Immature natural killer cell (primary cell): ENCODE results near the gene RGS14. TPM values are rescaled to one million over a fixed set of nuclear protein-coding genes. Genes with fewer than 3 reads are reported as not detected.

Experiments used
- DNase-seq, 3 donors: peaks; one replicate each; pipeline ENCODE4 v3.0.0; 2022; ENCODE audit warnings: mixed read lengths in 1 of 3
- H3K27ac Mint-ChIP-seq, 6 donors: one replicate each; pipeline ENCODE4 v1.8.0; 2020; ENCODE audit warnings: mixed read lengths in 6 of 6, mild to moderate bottlenecking in 5 of 6, inconsistent platforms in 4 of 6, moderate library complexity in 3 of 6
- H3K27me3 Mint-ChIP-seq, 3 donors: one replicate each; pipeline ENCODE4 v1.8.0; 2020 to 2021; ENCODE audit warnings: low read depth in 3 of 3, mild to moderate bottlenecking in 3 of 3, mixed read lengths in 3 of 3, moderate library complexity in 3 of 3, inconsistent platforms in 1 of 3
- H3K36me3 Mint-ChIP-seq, 3 donors: one replicate each; pipeline ENCODE4 v1.8.0; 2020; ENCODE audit warnings: mixed read lengths in 3 of 3, inconsistent platforms in 2 of 3, mild to moderate bottlenecking in 2 of 3
- H3K4me1 Mint-ChIP-seq, 2 donors: one replicate each; pipeline ENCODE4 v1.8.0; 2020; ENCODE audit warnings: inconsistent platforms in 2 of 2, mild to moderate bottlenecking in 2 of 2, mixed read lengths in 2 of 2, moderate library complexity in 1 of 2
- H3K4me3 Mint-ChIP-seq, 5 donors: one replicate each; pipeline ENCODE4 v1.8.0; 2020; ENCODE audit warnings: mild to moderate bottlenecking in 5 of 5, mixed read lengths in 5 of 5, inconsistent platforms in 3 of 5, moderate library complexity in 3 of 5
- H3K9me3 Mint-ChIP-seq, 6 donors: one replicate each; pipeline ENCODE4 v1.8.0; 2020; ENCODE audit warnings: mild to moderate bottlenecking in 6 of 6, mixed read lengths in 6 of 6, inconsistent platforms in 4 of 6, moderate library complexity in 3 of 6
- polyA plus RNA-seq, 3 donors: library from polyadenylated mRNA; unstranded; fragments of 300-500 nt; fragmentation: Illumina TruSeq; gene quantifications; one replicate each; pipeline ENCODE4 v1.2.3, GENCODE V29; 2021

RGS14 gene
- 10 to 100 TPM; 27.1 to 64.5 (median 33.8) TPM for polyA plus RNA-seq

DNA sequence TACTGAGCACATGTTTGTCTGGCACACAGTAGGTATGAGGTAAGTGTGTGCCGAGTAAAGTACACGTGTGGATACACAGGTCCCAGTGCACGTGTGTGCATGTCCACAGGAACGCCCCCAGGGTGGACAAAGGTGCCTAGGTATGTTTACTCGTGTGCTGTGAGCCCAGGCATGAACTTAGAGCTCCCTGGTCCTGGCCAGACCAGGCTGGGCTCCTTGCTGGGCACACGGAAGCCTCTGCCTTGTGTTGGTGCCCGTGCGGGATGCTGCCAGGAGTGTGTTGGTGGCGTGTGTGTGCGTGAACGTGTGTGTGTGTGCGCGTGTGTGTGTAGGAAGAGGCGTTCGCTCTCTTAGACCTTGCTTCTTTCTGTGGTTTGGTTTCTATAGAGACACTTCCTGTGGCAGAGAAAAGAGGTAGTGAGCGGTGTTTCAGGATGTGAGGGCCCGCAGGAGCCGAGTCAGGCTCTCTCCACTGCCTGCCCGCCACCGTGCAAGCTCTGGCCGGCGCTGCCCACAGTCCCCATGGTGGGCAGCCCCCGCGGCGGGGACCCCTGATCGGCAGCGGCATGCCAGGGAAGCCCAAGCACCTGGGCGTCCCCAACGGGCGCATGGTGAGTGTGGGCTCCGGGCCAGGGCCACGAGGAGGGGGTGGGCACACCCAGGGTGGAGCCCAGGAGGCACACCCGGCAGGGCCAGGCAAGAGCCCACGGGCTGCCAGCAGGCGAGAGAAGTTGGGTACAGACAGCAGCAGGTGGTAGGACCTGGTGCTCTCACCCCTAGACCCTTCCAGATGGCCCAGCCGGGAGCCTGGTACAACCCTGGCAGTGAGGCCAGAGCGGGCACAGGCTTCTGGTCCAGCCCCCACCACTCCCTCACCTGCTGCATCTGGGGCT is at the start of gene RGS14:
Gene RGS14 (plus strand): TSS at position 466 of the 893 bp plus-strand sequence. CDS start 101 bp downstream, at position 567.
- Mint-ChIP-seq H3K36me3 (no peaks in the 10 kb centered on the region), H3K4me1 (peaks cover 69 to 76% of the 10 kb centered on the region in 2 donors), H3K9me3 (no peaks in the 10 kb centered on the region), H3K27me3 (peaks cover 4 to 16% (median 15%) of the 10 kb centered on the region in 3 donors), H3K27ac (peak within 1 kb of the TSS; percentile 83 to 97 (median 92)), H3K4me3 (peak within 1 kb of the TSS; percentile 79 to 91 (median 83))
- peak; percentile 85 to 86 (median 85) for DNase-seq

GRCh38 chr5:177308740-177309139 is 49.0 kb upstream of the RGS14 start:
- DNase-seq = no peak
- H3K9me3 Mint-ChIP-seq = no peaks in the 10 kb centered on the region
- peaks cover 5 to 20% (median 15%) of the 10 kb centered on the region in 3 donors for H3K27me3 Mint-ChIP-seq
- H3K27ac Mint-ChIP-seq = peak overlapping the region; percentile 73 to 91 (median 89)
- peaks cover 5 to 22% (median 16%) of the 10 kb centered on the region in 3 donors for H3K36me3 Mint-ChIP-seq
- H3K4me1 Mint-ChIP-seq = peaks cover 66 to 72% of the 10 kb centered on the region in 2 donors
- peak overlapping the region; percentile 66 to 79 (median 74) for H3K4me3 Mint-ChIP-seq

- peaks cover 5 to 21% (median 15%) of the 10 kb centered on the region in 3 donors for H3K36me3 Mint-ChIP-seq
- peak overlapping the region; percentile 66 to 79 (median 74) for H3K4me3 Mint-ChIP-seq
Observed at GRCh38 chr5:177309351-177310191, 48.2 kb upstream of the RGS14 start.

GRCh38 chr5:177310332-177310731 is 47.4 kb upstream of the RGS14 start:
- DNase-seq = no peak
- Mint-ChIP-seq H3K27ac (peak overlapping the region in 4 of 6 donors; percentile 87 to 90 (median 89)), H3K36me3 (peaks cover 3 to 15% (median 11%) of the 10 kb centered on the region in 3 donors), H3K27me3 (peaks cover 0 to 7% (median 6%) of the 10 kb centered on the region in 3 donors), H3K9me3 (no peaks in the 10 kb centered on the region), H3K4me3 (peak overlapping the region; percentile 74 to 92 (median 79)), H3K4me1 (peaks cover 50 to 57% of the 10 kb centered on the region in 2 donors)

More at GRCh38 chr5:177309351-177310191, 48.2 kb upstream of the RGS14 start:
- Mint-ChIP-seq H3K4me1 (peaks cover 57 to 64% of the 10 kb centered on the region in 2 donors), H3K9me3 (no peaks in the 10 kb centered on the region), H3K27ac (peak overlapping the region; percentile 73 to 91 (median 89)), H3K27me3 (peaks cover 0 to 12% (median 8%) of the 10 kb centered on the region in 3 donors)
- DNase-seq = peak; percentile 66 to 71 (median 70)

DNA sequence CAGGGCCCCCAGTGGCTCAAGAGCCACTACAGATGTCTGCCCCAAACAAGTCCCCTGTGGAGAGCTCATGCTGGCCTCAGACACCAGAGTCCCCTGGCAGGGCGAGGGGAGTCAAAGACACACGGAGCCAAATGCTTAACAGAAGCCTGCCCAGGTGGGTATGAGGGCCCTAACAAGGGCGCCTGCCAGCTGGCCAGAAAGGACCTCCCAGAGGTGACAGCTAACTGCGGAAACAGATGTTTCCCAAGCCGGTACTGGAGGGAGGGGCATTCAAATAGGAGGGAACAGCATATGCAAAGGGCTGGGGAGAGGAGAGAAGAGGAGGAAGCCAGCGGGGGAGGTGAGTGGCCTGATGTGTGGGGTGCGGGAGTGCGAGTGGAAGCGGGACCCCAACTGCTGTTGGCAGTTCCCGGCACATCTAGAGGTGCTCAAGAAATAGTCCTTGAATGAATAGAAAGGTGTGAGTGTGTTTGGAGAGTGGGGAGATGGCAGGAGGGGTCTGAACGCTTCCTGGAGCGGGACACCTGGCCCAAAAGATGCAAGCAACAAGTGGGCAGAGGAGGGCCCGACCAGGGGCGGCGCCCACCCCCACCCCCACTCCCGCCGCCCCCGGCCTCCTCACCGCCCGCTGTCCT is 46.9 kb upstream of the RGS14 start:
- DNase-seq = no peak
- Mint-ChIP-seq H3K4me1 (peaks cover 44 to 51% of the 10 kb centered on the region in 2 donors), H3K4me3 (peak overlapping the region; percentile 70 to 92 (median 83)), H3K36me3 (peaks cover 0 to 12% (median 10%) of the 10 kb centered on the region in 3 donors), H3K27me3 (peaks cover 0 to 7% (median 6%) of the 10 kb centered on the region in 3 donors), H3K27ac (peak overlapping the region; percentile 57 to 85 (median 73)), H3K9me3 (no peaks in the 10 kb centered on the region)

DNA sequence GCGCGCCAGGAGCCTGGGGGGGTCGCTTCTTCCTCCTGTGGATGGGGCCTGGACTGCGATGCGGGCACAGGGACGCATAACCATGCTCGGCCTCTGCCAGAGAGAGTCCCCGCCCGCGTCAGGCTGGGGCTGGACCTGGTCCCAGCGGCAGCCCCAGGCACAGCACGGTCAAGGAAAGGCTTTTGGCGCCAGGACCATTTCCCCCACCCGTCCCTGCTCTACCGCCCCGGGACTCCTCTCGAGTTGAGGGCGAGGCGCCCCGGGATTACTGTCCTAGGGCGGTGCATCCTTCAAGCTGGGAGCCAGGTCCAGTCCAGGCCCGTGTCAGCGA is 46.4 kb upstream of the RGS14 start:
- no peak for DNase-seq
- Mint-ChIP-seq H3K4me1 (peaks cover 39 to 46% of the 10 kb centered on the region in 2 donors), H3K4me3 (peak overlapping the region; percentile 21 to 75 (median 64)), H3K36me3 (peaks cover 0 to 11% (median 5%) of the 10 kb centered on the region in 3 donors), H3K27ac (peak overlapping the region in 1 of 6 donors; percentile 65), H3K9me3 (no peaks in the 10 kb centered on the region), H3K27me3 (peaks cover 0 to 7% (median 7%) of the 10 kb centered on the region in 3 donors)

DNA sequence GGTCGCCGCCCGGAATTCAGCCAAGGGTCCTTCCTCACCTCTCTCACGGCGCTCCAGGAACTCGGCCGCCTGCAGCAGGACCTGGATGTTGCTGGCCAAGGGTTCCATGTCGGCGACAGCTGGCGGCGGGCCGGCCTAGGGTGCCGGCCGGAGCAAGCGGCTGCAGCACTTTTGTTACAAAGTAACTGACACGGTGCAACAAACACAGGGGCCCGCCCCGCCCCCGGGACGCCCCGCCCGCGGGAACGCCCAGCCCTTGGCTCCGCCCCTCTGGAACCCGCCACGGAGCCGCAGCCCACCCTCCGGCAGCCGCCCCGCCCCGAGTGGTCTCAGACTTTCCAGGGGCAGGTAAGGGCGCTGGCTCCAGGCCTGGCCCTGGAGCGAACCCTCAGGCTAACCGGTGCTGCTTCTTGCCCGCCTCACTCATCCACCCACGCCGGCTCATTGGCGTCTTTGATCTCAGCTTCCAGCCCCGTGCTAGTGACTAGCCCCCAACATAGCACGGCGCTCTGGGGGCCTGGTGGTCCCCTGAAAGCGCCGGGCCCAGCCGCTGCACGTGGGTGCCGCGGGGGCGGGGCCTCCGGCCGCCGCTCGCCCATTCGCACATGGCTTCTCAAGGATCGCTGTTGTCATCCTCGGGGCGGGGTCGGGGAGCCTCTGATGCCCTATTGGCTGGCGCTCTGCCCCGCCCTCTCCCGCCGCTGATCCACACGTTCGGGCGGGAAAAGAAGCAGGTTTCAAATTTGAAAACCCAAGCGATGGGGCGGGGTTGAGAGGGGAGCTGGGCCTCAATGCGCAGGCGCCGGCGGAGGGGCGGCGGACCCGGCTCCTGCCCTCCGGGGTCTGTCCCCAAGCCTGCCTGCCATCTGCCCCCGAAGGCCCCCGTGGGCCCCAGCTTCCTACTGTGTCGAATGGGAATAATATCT is 45.7 kb upstream of the RGS14 start, which contains the start of gene MXD3:
Gene MXD3 (minus strand): TSS at position 176 of the 926 bp plus-strand sequence. CDS start 68 bp downstream, at position 108.
- peak within 1 kb of the TSS; percentile 71 to 92 (median 83) for H3K4me3 Mint-ChIP-seq
- H3K27me3 Mint-ChIP-seq = peaks cover 0 to 7% (median 6%) of the 10 kb centered on the region in 3 donors
- no peaks in the 10 kb centered on the region for H3K9me3 Mint-ChIP-seq
- peaks cover 0 to 5% (median under 1%) of the 10 kb centered on the region in 3 donors for H3K36me3 Mint-ChIP-seq
- peak within 1 kb of the TSS; percentile 57 to 85 (median 78) for H3K27ac Mint-ChIP-seq
- DNase-seq = peak; percentile 89 to 93 (median 91)
- peaks cover 33 to 40% of the 10 kb centered on the region in 2 donors for H3K4me1 Mint-ChIP-seq

DNA sequence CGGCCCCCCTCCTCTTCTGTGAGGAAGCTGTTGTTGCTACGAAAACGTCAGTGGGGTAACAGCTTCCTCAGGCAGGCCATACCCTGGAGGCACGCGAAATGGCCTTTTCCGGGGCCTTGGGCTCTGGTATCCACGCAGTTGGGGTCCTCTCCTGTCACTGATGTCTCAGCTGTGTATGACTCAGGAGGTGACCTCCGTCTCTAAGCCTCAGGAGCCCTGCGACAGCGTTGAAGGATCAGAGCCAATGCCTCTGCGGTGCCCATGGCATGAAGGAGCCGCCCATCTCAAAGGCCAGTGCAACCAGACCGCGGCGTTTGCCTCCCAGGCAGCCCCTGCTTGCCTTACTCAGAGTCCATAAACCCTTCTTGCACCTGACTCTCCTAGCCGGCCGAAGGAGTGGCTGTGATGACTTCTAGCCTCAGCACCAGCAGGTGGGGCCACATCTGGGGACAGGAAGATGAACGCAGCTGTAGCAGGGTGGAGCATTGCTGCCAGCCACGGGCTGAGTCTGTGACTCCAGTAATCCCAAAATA is 45.0 kb upstream of the RGS14 start:
- Mint-ChIP-seq H3K27me3 (peaks cover 0 to 7% (median 5%) of the 10 kb centered on the region in 3 donors), H3K4me1 (peaks cover 32 to 39% of the 10 kb centered on the region in 2 donors), H3K36me3 (peaks cover 0 to 5% (median 0%) of the 10 kb centered on the region in 3 donors), H3K9me3 (no peaks in the 10 kb centered on the region), H3K4me3 (peak overlapping the region; percentile 69 to 81 (median 72)), H3K27ac (peak overlapping the region; percentile 37 to 75 (median 53))
- DNase-seq = no peak

GRCh38 chr5:177313561-177314259 is 44.0 kb upstream of the RGS14 start:
- H3K4me1 Mint-ChIP-seq = peaks cover 38% of the 10 kb centered on the region in 2 donors
- peaks cover 0 to 7% (median 5%) of the 10 kb centered on the region in 3 donors for H3K27me3 Mint-ChIP-seq
- H3K9me3 Mint-ChIP-seq = no peaks in the 10 kb centered on the region
- peak overlapping the region in 1 of 6 donors; percentile 58 for H3K27ac Mint-ChIP-seq
- no peak for DNase-seq
- peak overlapping the region in 1 of 5 donors; percentile 33 for H3K4me3 Mint-ChIP-seq
- peaks cover 0 to 8% (median 3%) of the 10 kb centered on the region in 3 donors for H3K36me3 Mint-ChIP-seq

GRCh38 chr5:177314376-177315342 is 43.1 kb upstream of the RGS14 start:
- Mint-ChIP-seq H3K36me3 (peaks cover 3 to 13% (median 7%) of the 10 kb centered on the region in 3 donors), H3K4me1 (peaks cover 28 to 35% of the 10 kb centered on the region in 2 donors), H3K27me3 (peaks cover 0 to 4% (median 2%) of the 10 kb centered on the region in 3 donors), H3K9me3 (no peaks in the 10 kb centered on the region), H3K4me3 (no peak overlapping the region), H3K27ac (no peak overlapping the region)
- no peak for DNase-seq
